ENCODE results near the gene EMC1.

EMC1 gene

GRCh38 chr1:19193004-19193403, 58.3 kb downstream of the EMC1 start:
- Histone ChIP-seq H3K9ac (no peak overlapping the region), H3K27me3 (ENCODE audit: control insufficient read depth, insufficient read depth, low read length) (no peaks in the 10 kb centered on the region), H2AFZ (no peak overlapping the region), H3K9me3 (ENCODE audit: control insufficient read depth, low read length) (no peaks in the 10 kb centered on the region), H3K4me1 (no peaks in the 10 kb centered on the region), H3K4me2 (ENCODE audit: low read length) (no peak overlapping the region), H3K36me3 (ENCODE audit: control insufficient read depth, insufficient read depth, low read length) (no peaks in the 10 kb centered on the region), H3K4me3 (ENCODE audit: low read depth, low read length) (no peak overlapping the region), H3K27ac (no peak overlapping the region), H3K79me2 (no peaks in the 10 kb centered on the region)
- TF ChIP-seq CTCF (IDR thresholded peaks at IDR 0.05), result no peak

GRCh38 chr1:19191811-19192210, 59.5 kb downstream of the EMC1 start:
- TF ChIP-seq CTCF (IDR thresholded peaks at IDR 0.05), result no peak
- no peak overlapping the region for H3K4me3 ChIP-seq (ENCODE audit: low read depth, low read length)
- H3K27ac ChIP-seq, result no peak overlapping the region
- H2AFZ ChIP-seq, result no peak overlapping the region
- H3K4me1 ChIP-seq, result no peaks in the 10 kb centered on the region
- no peak overlapping the region for H3K4me2 ChIP-seq (ENCODE audit: low read length)
- no peak overlapping the region for H3K9ac ChIP-seq
- no peaks in the 10 kb centered on the region for H3K27me3 ChIP-seq (ENCODE audit: control insufficient read depth, insufficient read depth, low read length)
- no peaks in the 10 kb centered on the region for H3K9me3 ChIP-seq (ENCODE audit: control insufficient read depth, low read length)
- H3K79me2 ChIP-seq, result no peaks in the 10 kb centered on the region
- no peaks in the 10 kb centered on the region for H3K36me3 ChIP-seq (ENCODE audit: control insufficient read depth, insufficient read depth, low read length)

GRCh38 chr1:19190468-19190867, 60.9 kb downstream of the EMC1 start:
- no peak for TF ChIP-seq CTCF (IDR thresholded peaks at IDR 0.05)
- Histone ChIP-seq H3K9ac (no peak overlapping the region), H3K4me2 (ENCODE audit: low read length) (no peak overlapping the region), H3K4me3 (ENCODE audit: low read depth, low read length) (no peak overlapping the region), H3K9me3 (ENCODE audit: control insufficient read depth, low read length) (no peaks in the 10 kb centered on the region), H3K4me1 (no peaks in the 10 kb centered on the region), H3K36me3 (ENCODE audit: control insufficient read depth, insufficient read depth, low read length) (no peaks in the 10 kb centered on the region), H3K79me2 (no peaks in the 10 kb centered on the region), H3K27ac (no peak overlapping the region), H3K27me3 (ENCODE audit: control insufficient read depth, insufficient read depth, low read length) (no peaks in the 10 kb centered on the region), H2AFZ (no peak overlapping the region)

- Histone ChIP-seq H2AFZ (no peak overlapping the region), H3K36me3 (ENCODE audit: control insufficient read depth, insufficient read depth, low read length) (no peaks in the 10 kb centered on the region), H3K9me3 (ENCODE audit: control insufficient read depth, low read length) (no peaks in the 10 kb centered on the region), H3K4me2 (ENCODE audit: low read length) (no peak overlapping the region), H3K9ac (no peak overlapping the region), H3K79me2 (no peaks in the 10 kb centered on the region), H3K27ac (no peak overlapping the region), H3K27me3 (ENCODE audit: control insufficient read depth, insufficient read depth, low read length) (no peaks in the 10 kb centered on the region), H3K4me1 (no peaks in the 10 kb centered on the region), H3K4me3 (ENCODE audit: low read depth, low read length) (no peak overlapping the region)
- TF ChIP-seq CTCF (IDR thresholded peaks at IDR 0.05), result no peak
These were observed 62.1 kb downstream of the EMC1 start for GRCh38 chr1:19189270-19189669.

- Histone ChIP-seq H3K9ac (no peak overlapping the region), H3K36me3 (ENCODE audit: control insufficient read depth, insufficient read depth, low read length) (no peaks in the 10 kb centered on the region), H3K9me3 (ENCODE audit: control insufficient read depth, low read length) (no peaks in the 10 kb centered on the region)
These were observed 63.5 kb downstream of the EMC1 start for GRCh38 chr1:19187852-19188251.

More at GRCh38 chr1:19187852-19188251, 63.5 kb downstream of the EMC1 start:
- no peak overlapping the region for H3K27ac ChIP-seq
- no peak for TF ChIP-seq CTCF (IDR thresholded peaks at IDR 0.05)
- H3K4me1 ChIP-seq, result no peaks in the 10 kb centered on the region
- H3K4me3 ChIP-seq (ENCODE audit: low read depth, low read length), result no peak overlapping the region
- H3K27me3 ChIP-seq (ENCODE audit: control insufficient read depth, insufficient read depth, low read length), result no peaks in the 10 kb centered on the region
- H3K4me2 ChIP-seq (ENCODE audit: low read length), result no peak overlapping the region
- H3K79me2 ChIP-seq, result no peaks in the 10 kb centered on the region
- H2AFZ ChIP-seq, result no peak overlapping the region
